Activated CD8-positive, alpha-beta memory T cell treated with anti-CD3 and anti-CD28 coated beads for 24 hours (primary cell): ENCODE data around the gene UNCX.
"Not testable (repeated sequence)": the region's sequence is repeated elsewhere in the genome, so short reads cannot be mapped to it uniquely, and the experiment has no call there.

ENCODE experiments used
- DNase-seq: peaks from one replicate; pipeline ENCODE4 v3.0.0-alpha.2; 2020

UNCX gene

GRCh38 chr7:1259621-1260243 is 27.1 kb downstream of the UNCX start:
- no peak for DNase-seq

GRCh38 chr7:1260244-1260635 is 27.6 kb downstream of the UNCX start:
- no peak for DNase-seq

GRCh38 chr7:1261036-1261435 is 28.4 kb downstream of the UNCX start:
- DNase-seq: not testable (repeated sequence)

- DNase-seq: no peak
These were observed 29.8 kb downstream of the UNCX start for GRCh38 chr7:1262441-1262840.

GRCh38 chr7:1263391-1263951 is 30.8 kb downstream of the UNCX start:
- DNase-seq: no peak

- no peak for DNase-seq
These were observed 31.9 kb downstream of the UNCX start for GRCh38 chr7:1264345-1265280.

GRCh38 chr7:1267016-1267900 is 34.6 kb downstream of the UNCX start:
- no peak for DNase-seq

- no peak for DNase-seq
These were observed 35.6 kb downstream of the UNCX start for GRCh38 chr7:1268076-1268815.

- DNase-seq: no peak
These were observed 36.2 kb downstream of the UNCX start for GRCh38 chr7:1268866-1269265.

GRCh38 chr7:1269336-1269890 is 36.7 kb downstream of the UNCX start:
- no peak for DNase-seq

GRCh38 chr7:1270181-1270580 is 37.5 kb downstream of the UNCX start:
- no peak for DNase-seq

GRCh38 chr7:1271046-1271445 is 38.4 kb downstream of the UNCX start:
- DNase-seq: no peak

GRCh38 chr7:1271656-1272055 is 39.0 kb downstream of the UNCX start:
- DNase-seq: no peak

- DNase-seq: not testable (repeated sequence)
These were observed 39.5 kb downstream of the UNCX start for GRCh38 chr7:1272136-1272535.

- DNase-seq: no peak
These were observed 41.6 kb downstream of the UNCX start for GRCh38 chr7:1274121-1274875.

- DNase-seq: no peak
These were observed 42.3 kb downstream of the UNCX start for GRCh38 chr7:1274876-1275375.

- no peak for DNase-seq
These were observed 43.0 kb downstream of the UNCX start for GRCh38 chr7:1275451-1276381.

GRCh38 chr7:1276626-1277175 is 44.0 kb downstream of the UNCX start:
- no peak for DNase-seq

- no peak for DNase-seq
These were observed 45.9 kb downstream of the UNCX start for GRCh38 chr7:1278543-1278942.
